ENCODE data around the gene EMP1. TPM values are rescaled to one million over a fixed set of nuclear protein-coding genes. Genes with fewer than 3 reads are reported as not detected.
A peak's percentile ranks its signal among the peaks of the same experiment; 100 is the strongest.

The EMP1 gene
- total and polyA plus RNA-seq, 2 experiments from 2014 or later, result 51.1 to 67.3 TPM

- no peaks in the 10 kb centered on the region for H4K20me1 ChIP-seq (ENCODE audit: insufficient read depth, poor library complexity, severe bottlenecking)
- H3K79me2 ChIP-seq, result no peaks in the 10 kb centered on the region
- no peaks in the 10 kb centered on the region for H3K27me3 ChIP-seq
- no peak overlapping the region for H3K4me3 ChIP-seq
- WGBS (ENCODE audit: low lambda C conversion rate, missing lambda C conversion rate), result 64% methylated on average over 5 of the region's 5 CpGs
- no peak overlapping the region for H3K27ac ChIP-seq
- no peak for TF ChIP-seq EZH2phosphoT487 (IDR thresholded peaks at IDR 0.05; ENCODE audit: low read depth, severe bottlenecking, unreplicated experiment)
- TF ChIP-seq EZH2 (IDR thresholded peaks at IDR 0.05; ENCODE audit: borderline replicate concordance), result no peak
- TF ChIP-seq CTCF (IDR thresholded peaks at IDR 0.05; ENCODE audit: poor library complexity), result no peak
- DNase-seq (ENCODE audit: low spot score), result peak; percentile 12
- H3K4me1 ChIP-seq (ENCODE audit: insufficient read depth), result no peaks in the 10 kb centered on the region
- no peak overlapping the region for H3K4me2 ChIP-seq
- H3K9me2 ChIP-seq (replicated peaks; ENCODE audit: insufficient read depth), result no peaks in the 10 kb centered on the region
- H2AFZ ChIP-seq, result no peak overlapping the region
- H3K9me3 ChIP-seq (ENCODE audit: low read depth), result no peaks in the 10 kb centered on the region
- no peaks in the 10 kb centered on the region for H3K36me3 ChIP-seq (replicated peaks; ENCODE audit: insufficient read depth, low read depth)
Observed at GRCh38 chr12:13223179-13223804, 26.8 kb downstream of the EMP1 start.

- H3K9me3 ChIP-seq (ENCODE audit: low read depth), result no peaks in the 10 kb centered on the region
- no peaks in the 10 kb centered on the region for H3K9me2 ChIP-seq (replicated peaks; ENCODE audit: insufficient read depth)
- TF ChIP-seq EZH2phosphoT487 (IDR thresholded peaks at IDR 0.05; ENCODE audit: low read depth, severe bottlenecking, unreplicated experiment) (no peak), CTCF (IDR thresholded peaks at IDR 0.05; ENCODE audit: poor library complexity) (no peak), EZH2 (IDR thresholded peaks at IDR 0.05; ENCODE audit: borderline replicate concordance) (no peak)
- DNase-seq (ENCODE audit: low spot score), result no peak
- no peaks in the 10 kb centered on the region for H3K27me3 ChIP-seq
- no peak overlapping the region for H2AFZ ChIP-seq
- no peaks in the 10 kb centered on the region for H4K20me1 ChIP-seq (ENCODE audit: insufficient read depth, poor library complexity, severe bottlenecking)
- no peaks in the 10 kb centered on the region for H3K36me3 ChIP-seq (replicated peaks; ENCODE audit: insufficient read depth, low read depth)
- no peak overlapping the region for H3K27ac ChIP-seq
- H3K4me2 ChIP-seq, result no peak overlapping the region
- 57% methylated on average over 3 of the region's 3 CpGs for WGBS (ENCODE audit: low lambda C conversion rate, missing lambda C conversion rate)
- H3K4me1 ChIP-seq (ENCODE audit: insufficient read depth), result no peaks in the 10 kb centered on the region
- no peak overlapping the region for H3K4me3 ChIP-seq
- no peaks in the 10 kb centered on the region for H3K79me2 ChIP-seq
Observed at GRCh38 chr12:13223941-13224340, 27.4 kb downstream of the EMP1 start.

- no peak for TF ChIP-seq CTCF (IDR thresholded peaks at IDR 0.05; ENCODE audit: poor library complexity)
- TF ChIP-seq EZH2phosphoT487 (IDR thresholded peaks at IDR 0.05; ENCODE audit: low read depth, severe bottlenecking, unreplicated experiment), result no peak
- no peak for TF ChIP-seq EZH2 (IDR thresholded peaks at IDR 0.05; ENCODE audit: borderline replicate concordance)
- 88% methylated on average over 7 of the region's 7 CpGs for WGBS (ENCODE audit: low lambda C conversion rate, missing lambda C conversion rate)
- Histone ChIP-seq H3K79me2 (no peaks in the 10 kb centered on the region), H4K20me1 (ENCODE audit: insufficient read depth, poor library complexity, severe bottlenecking) (no peaks in the 10 kb centered on the region), H3K9me3 (ENCODE audit: low read depth) (no peaks in the 10 kb centered on the region), H3K36me3 (replicated peaks; ENCODE audit: insufficient read depth, low read depth) (no peaks in the 10 kb centered on the region), H3K27ac (no peak overlapping the region), H2AFZ (no peak overlapping the region), H3K9me2 (replicated peaks; ENCODE audit: insufficient read depth) (no peaks in the 10 kb centered on the region), H3K4me2 (no peak overlapping the region), H3K27me3 (no peaks in the 10 kb centered on the region), H3K4me3 (no peak overlapping the region), H3K4me1 (ENCODE audit: insufficient read depth) (no peaks in the 10 kb centered on the region)
- DNase-seq (ENCODE audit: low spot score), result no peak
Observed at GRCh38 chr12:13227191-13227590, 30.7 kb downstream of the EMP1 start.
